ENCODE results near the gene NAA80.

NAA80 gene

GRCh38 chr3:50298836-50299637, at the start of gene NAA80, which contains the start of gene HYAL3:
NAA80 (minus strand) TSS chr3:50299405; CDS start chr3:50297463, 1,942 bp downstream.
HYAL3 (minus strand) TSS chr3:50299405; CDS start chr3:50295602, 3,803 bp downstream.
- H3K36me3 ChIP-seq (ENCODE audit: control insufficient read depth, insufficient read depth, low read length) = no peaks in the 10 kb centered on the region
- no peaks in the 10 kb centered on the region for H3K27me3 ChIP-seq (ENCODE audit: control insufficient read depth, insufficient read depth, low read length)
- peak within 1 kb of the TSS; percentile 82 for H3K27ac ChIP-seq
- peaks cover 17% of the 10 kb centered on the region for H3K4me1 ChIP-seq
- no peak within 1 kb of the TSS for H3K9ac ChIP-seq
- peak within 1 kb of the TSS; percentile 89 for H2AFZ ChIP-seq
- peaks cover 2% of the 10 kb centered on the region for H3K79me2 ChIP-seq
- TF ChIP-seq CTCF (IDR thresholded peaks at IDR 0.05) = peak; percentile 36
- peak within 1 kb of the TSS; percentile 69 for H3K4me3 ChIP-seq (ENCODE audit: low read depth, low read length)
- H3K4me2 ChIP-seq (ENCODE audit: low read length) = peak within 1 kb of the TSS; percentile 93
- H3K9me3 ChIP-seq (ENCODE audit: control insufficient read depth, low read length) = no peaks in the 10 kb centered on the region

GRCh38 chr3:50347187-50347813, 48.1 kb upstream of the NAA80 start:
- peaks cover 21% of the 10 kb centered on the region for H3K79me2 ChIP-seq
- no peaks in the 10 kb centered on the region for H3K36me3 ChIP-seq (ENCODE audit: control insufficient read depth, insufficient read depth, low read length)
- peak; percentile 65 for TF ChIP-seq CTCF (IDR thresholded peaks at IDR 0.05)
- H3K27ac ChIP-seq = no peak overlapping the region
- no peak overlapping the region for H3K4me2 ChIP-seq (ENCODE audit: low read length)
- H3K9ac ChIP-seq = no peak overlapping the region
- H3K4me3 ChIP-seq (ENCODE audit: low read depth, low read length) = no peak overlapping the region
- peaks cover 41% of the 10 kb centered on the region for H3K4me1 ChIP-seq
- H3K9me3 ChIP-seq (ENCODE audit: control insufficient read depth, low read length) = no peaks in the 10 kb centered on the region
- H2AFZ ChIP-seq = no peak overlapping the region
- H3K27me3 ChIP-seq (ENCODE audit: control insufficient read depth, insufficient read depth, low read length) = no peaks in the 10 kb centered on the region

- peak within 1 kb of the TSS; percentile 98 for H3K4me2 ChIP-seq (ENCODE audit: low read length)
- H3K9me3 ChIP-seq (ENCODE audit: control insufficient read depth, low read length) = no peaks in the 10 kb centered on the region
- no peaks in the 10 kb centered on the region for H3K27me3 ChIP-seq (ENCODE audit: control insufficient read depth, insufficient read depth, low read length)
- H2AFZ ChIP-seq = peak within 1 kb of the TSS; percentile 92
- peaks cover 33% of the 10 kb centered on the region for H3K4me1 ChIP-seq
- H3K4me3 ChIP-seq (ENCODE audit: low read depth, low read length) = peak within 1 kb of the TSS; percentile 64
- H3K27ac ChIP-seq = no peak within 1 kb of the TSS
- no peak within 1 kb of the TSS for H3K9ac ChIP-seq
- H3K36me3 ChIP-seq (ENCODE audit: control insufficient read depth, insufficient read depth, low read length) = no peaks in the 10 kb centered on the region
- H3K79me2 ChIP-seq = peaks cover 11% of the 10 kb centered on the region
- TF ChIP-seq CTCF (IDR thresholded peaks at IDR 0.05) = no peak
Observed at GRCh38 chr3:50345586-50346234, 46.5 kb upstream of the NAA80 start, which contains the start of gene ZMYND10. ZMYND10 (minus strand) TSS chr3:50345732; CDS start chr3:50345579, 153 bp downstream.

GRCh38 chr3:50345008-50345407, 45.8 kb upstream of the NAA80 start:
- no peak for TF ChIP-seq CTCF (IDR thresholded peaks at IDR 0.05)
- no peaks in the 10 kb centered on the region for H3K27me3 ChIP-seq (ENCODE audit: control insufficient read depth, insufficient read depth, low read length)
- peak overlapping the region; percentile 64 for H3K4me3 ChIP-seq (ENCODE audit: low read depth, low read length)
- H2AFZ ChIP-seq = peak overlapping the region; percentile 92
- no peak overlapping the region for H3K9ac ChIP-seq
- H3K27ac ChIP-seq = no peak overlapping the region
- no peaks in the 10 kb centered on the region for H3K36me3 ChIP-seq (ENCODE audit: control insufficient read depth, insufficient read depth, low read length)
- no peaks in the 10 kb centered on the region for H3K9me3 ChIP-seq (ENCODE audit: control insufficient read depth, low read length)
- H3K79me2 ChIP-seq = peaks cover 9% of the 10 kb centered on the region
- peaks cover 31% of the 10 kb centered on the region for H3K4me1 ChIP-seq
- peak overlapping the region; percentile 98 for H3K4me2 ChIP-seq (ENCODE audit: low read length)

Measured in parathyroid adenoma (tissue), 2 donors.